ENCODE data around the gene MSX2. TPM values are rescaled to one million over a fixed set of nuclear protein-coding genes. Genes with fewer than 3 reads are reported as not detected.

The MSX2 gene
- total RNA-seq, 1 experiment from 2014 or later: 8.5 TPM

GRCh38 chr5:174680901-174681565 lies 43.3 kb upstream of the MSX2 start:
- in situ Hi-C loops (cut with HindIII; ENCODE audit: low pct_unique_long_range_greater_than_20kb, low sequenced_read_pairs) (no loop called here), intact Hi-C loops (cut with micrococcal nuclease; ENCODE audit: unreplicated experiment) (no loop called here)
- ChIA-PET CTCF (interaction anchor here (0.6 kb wide), 1 partner anchor 98 kb away, joined by 5 read pairs; no protein-coding TSS in a partner anchor), POLR2A (no interaction called here)
- Histone ChIP-seq H3K9me3 (ENCODE audit: control insufficient read depth, insufficient read depth, low read depth, low read length) (no peaks in the 10 kb centered on the region), H3K36me3 (ENCODE audit: control insufficient read depth, insufficient read depth, low read length) (no peaks in the 10 kb centered on the region), H3K27me3 (ENCODE audit: control insufficient read depth, insufficient read depth, low read length) (no peaks in the 10 kb centered on the region), H3K4me1 (ENCODE audit: control insufficient read depth, insufficient read depth, low read length) (no peaks in the 10 kb centered on the region), H3K27ac (ENCODE audit: low read length) (no peak overlapping the region), H3K4me3 (ENCODE audit: low read depth in 2 of 2, low read length in 2 of 2) (no peak overlapping the region)
- DNase-seq (ENCODE audit: low read depth, low spot score): no peak
- no peak for ATAC-seq
- TF ChIP-seq TCF7L2 (IDR thresholded peaks at IDR 0.05; ENCODE audit: low read depth, low read length): no peak
- TF ChIP-seq CTCF (IDR thresholded peaks at IDR 0.05): no peak
- TF ChIP-seq SIN3A (IDR thresholded peaks at IDR 0.05; ENCODE audit: borderline replicate concordance, insufficient read depth, low read depth, low read length): no peak
- no peak for TF ChIP-seq REST (IDR thresholded peaks at IDR 0.05; ENCODE audit: insufficient read depth in 1 of 2, low read depth in 2 of 2, low read length in 1 of 2)
- TF ChIP-seq POLR2AphosphoS5 (IDR thresholded peaks at IDR 0.05; ENCODE audit: low read depth, low read length): no peak
- no TSS peak for BruUV-seq (replicated peaks)

- in situ Hi-C loops (cut with HindIII; ENCODE audit: low pct_unique_long_range_greater_than_20kb, low sequenced_read_pairs): no loop called here
- TF ChIP-seq SIN3A (IDR thresholded peaks at IDR 0.05; ENCODE audit: borderline replicate concordance, insufficient read depth, low read depth, low read length) (no peak), POLR2AphosphoS5 (IDR thresholded peaks at IDR 0.05; ENCODE audit: low read depth, low read length) (no peak), CTCF (IDR thresholded peaks at IDR 0.05) (no peak), TCF7L2 (IDR thresholded peaks at IDR 0.05; ENCODE audit: low read depth, low read length) (no peak), REST (IDR thresholded peaks at IDR 0.05; ENCODE audit: insufficient read depth in 1 of 2, low read depth in 2 of 2, low read length in 1 of 2) (no peak)
- intact Hi-C loops (cut with micrococcal nuclease; ENCODE audit: unreplicated experiment): no loop called here
- Histone ChIP-seq H3K27me3 (ENCODE audit: control insufficient read depth, insufficient read depth, low read length) (no peaks in the 10 kb centered on the region), H3K4me3 (ENCODE audit: low read depth in 2 of 2, low read length in 2 of 2) (no peak overlapping the region), H3K36me3 (ENCODE audit: control insufficient read depth, insufficient read depth, low read length) (no peaks in the 10 kb centered on the region; the same call in 1 of the 2 replicates), H3K27ac (ENCODE audit: low read length) (no peak overlapping the region), H3K9me3 (ENCODE audit: control insufficient read depth, insufficient read depth, low read depth, low read length) (no peaks in the 10 kb centered on the region), H3K4me1 (ENCODE audit: control insufficient read depth, insufficient read depth, low read length) (no peaks in the 10 kb centered on the region)
- ChIA-PET CTCF (no interaction called here), POLR2A (no interaction called here)
- no TSS peak for BruUV-seq (replicated peaks)
- no peak for DNase-seq (ENCODE audit: low read depth, low spot score)
- no peak for ATAC-seq
Observed at GRCh38 chr5:174687503-174687902, 36.9 kb upstream of the MSX2 start.
